NCI-H748 treated with DMSO at 0.1 percent for 48 hours (cell line): Measurements from ENCODE around the gene HTT.

ENCODE experiments used
- DNase-seq: peaks from one replicate; lab custom pipeline; 2025; lab: John Stamatoyannopoulos, UW

The HTT gene

GRCh38 chr4:3234171-3235029, 159.9 kb downstream of the HTT start:
- DNase-seq, result no peak

GRCh38 chr4:3235030-3235345, 160.5 kb downstream of the HTT start:
- DNase-seq, result no peak

GRCh38 chr4:3235581-3235980, 161.1 kb downstream of the HTT start:
- DNase-seq, result no peak

- DNase-seq, result no peak
These were observed 161.9 kb downstream of the HTT start for GRCh38 chr4:3236326-3236878.

- no peak for DNase-seq
These were observed 162.8 kb downstream of the HTT start for GRCh38 chr4:3237266-3237665.

GRCh38 chr4:3237712-3238560, 163.5 kb downstream of the HTT start:
- DNase-seq, result no peak

- DNase-seq, result no peak
These were observed 164.2 kb downstream of the HTT start for GRCh38 chr4:3238721-3239120.

- no peak for DNase-seq
These were observed 164.8 kb downstream of the HTT start for GRCh38 chr4:3239303-3239702.

- DNase-seq, result no peak
These were observed 165.8 kb downstream of the HTT start for GRCh38 chr4:3239998-3240920.

- DNase-seq, result no peak
These were observed 166.5 kb downstream of the HTT start for GRCh38 chr4:3240936-3241522.

GRCh38 chr4:3241898-3242524, 167.5 kb downstream of the HTT start:
- DNase-seq, result no peak

- no peak for DNase-seq
These were observed 168.8 kb downstream of the HTT start for GRCh38 chr4:3243136-3243780.

GRCh38 chr4:3244002-3244401, 169.5 kb downstream of the HTT start:
- no peak for DNase-seq

- DNase-seq, result no peak
These were observed 170.3 kb downstream of the HTT start for GRCh38 chr4:3244747-3245146.

- DNase-seq, result no peak
These were observed 171.2 kb downstream of the HTT start for GRCh38 chr4:3245676-3246075.

GRCh38 chr4:3246458-3247398, 172.2 kb downstream of the HTT start:
- DNase-seq, result no peak

- no peak for DNase-seq
These were observed 173.1 kb downstream of the HTT start for GRCh38 chr4:3247399-3248177.

- no peak for DNase-seq
These were observed 173.6 kb downstream of the HTT start for GRCh38 chr4:3248178-3248480.
